BLaER1 (cell line): ENCODE measurements around the gene AJM1.

Experiments
- H3K27ac ChIP-seq: shearing (Covaris generic); formaldehyde crosslinking; 2 replicates; pipeline ENCODE4 v1.8.1; 2022
- H3K27me3 ChIP-seq: shearing (Covaris generic); formaldehyde crosslinking; 2 replicates; pipeline ENCODE4 v1.8.1; 2022
- H3K36me3 ChIP-seq: shearing (Covaris generic); formaldehyde crosslinking; 2 replicates; pipeline ENCODE4 v1.8.1; 2022
- H3K4me1 ChIP-seq: shearing (Covaris generic); formaldehyde crosslinking; 2 replicates; pipeline ENCODE4 v1.8.1; 2022
- H3K4me2 ChIP-seq: shearing (Covaris generic); formaldehyde crosslinking; 2 replicates; pipeline ENCODE4 v1.8.1; 2022
- H3K4me3 ChIP-seq: shearing (Covaris generic); formaldehyde crosslinking; 2 replicates; pipeline ENCODE4 v1.8.1; 2022
- H3K9ac ChIP-seq: shearing (Covaris generic); formaldehyde crosslinking; 2 replicates; pipeline ENCODE4 v1.8.1; 2022
- H3K9me3 ChIP-seq: shearing (Covaris generic); formaldehyde crosslinking; 2 replicates; pipeline ENCODE4 v1.8.1; 2022
- H4K20me1 ChIP-seq: shearing (Covaris generic); formaldehyde crosslinking; 2 replicates; pipeline ENCODE4 v1.8.1; 2022
- Cebpa-rat ChIP-seq: shearing (Covaris generic); IDR thresholded peaks from 2 replicates; pipeline ENCODE4 v1.8.1; 2022

AJM1 gene

GRCh38 chr9:136824496-136825225, 17.6 kb upstream of the AJM1 start:
- TF ChIP-seq Cebpa-rat, result no peak
- Histone ChIP-seq H3K9me3 (no peaks in the 10 kb centered on the region), H4K20me1 (peaks cover 89% of the 10 kb centered on the region), H3K9ac (no peak overlapping the region), H3K4me2 (no peak overlapping the region), H3K27ac (no peak overlapping the region), H3K4me3 (no peak overlapping the region), H3K36me3 (peaks cover 99% of the 10 kb centered on the region), H3K27me3 (no peaks in the 10 kb centered on the region), H3K4me1 (no peaks in the 10 kb centered on the region)

DNA sequence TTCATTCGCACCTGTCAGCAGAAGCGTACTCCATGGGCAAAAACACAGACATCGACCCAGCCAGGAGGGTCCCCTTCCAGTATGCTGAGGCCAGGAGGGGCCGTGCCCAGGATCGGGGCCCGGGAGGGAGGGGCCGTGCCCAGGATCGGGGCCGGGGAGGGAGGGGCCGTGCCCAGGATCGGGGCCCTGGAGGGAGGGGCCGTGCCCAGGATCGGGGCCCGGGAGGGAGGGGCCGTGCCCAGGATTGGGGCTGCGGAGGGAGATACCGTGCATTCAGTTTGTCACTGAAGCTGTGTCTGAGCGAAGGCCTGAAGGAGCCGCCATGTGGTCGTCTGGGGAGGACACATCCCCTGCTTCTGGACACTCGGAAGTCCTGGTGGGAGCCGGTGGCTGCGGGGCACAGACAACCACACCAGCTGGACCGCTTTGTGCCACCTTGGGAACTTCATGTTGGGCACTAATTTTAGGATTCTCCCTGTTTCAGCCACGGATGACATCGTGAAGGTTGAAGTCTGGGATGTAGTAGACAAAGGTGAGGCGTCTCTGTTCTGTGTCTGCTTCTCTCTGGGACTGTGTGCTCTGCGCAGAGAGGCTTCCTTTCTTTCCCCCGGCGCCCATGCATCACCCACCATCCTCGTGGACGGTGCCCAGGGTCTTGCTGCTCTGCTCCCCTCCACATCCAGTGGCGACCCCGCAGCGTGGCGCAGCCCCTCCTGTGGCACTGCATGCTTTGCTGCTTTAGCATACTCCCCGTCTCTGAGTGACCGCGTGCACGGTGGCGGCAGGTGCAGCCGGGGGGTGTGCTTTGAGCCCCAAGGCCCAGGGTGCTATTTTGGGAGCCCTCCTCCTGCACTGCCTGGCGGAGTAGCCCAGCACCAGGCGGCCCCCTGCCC, 16.7 kb upstream of the AJM1 start:
- no peaks in the 10 kb centered on the region for H3K4me1 ChIP-seq
- H3K27me3 ChIP-seq, result no peaks in the 10 kb centered on the region
- H3K9me3 ChIP-seq, result no peaks in the 10 kb centered on the region
- H4K20me1 ChIP-seq, result peaks cover 89% of the 10 kb centered on the region
- peaks cover 99% of the 10 kb centered on the region for H3K36me3 ChIP-seq
- H3K27ac ChIP-seq, result no peak overlapping the region
- no peak overlapping the region for H3K4me2 ChIP-seq
- H3K4me3 ChIP-seq, result no peak overlapping the region
- no peak for TF ChIP-seq Cebpa-rat
- no peak overlapping the region for H3K9ac ChIP-seq

DNA sequence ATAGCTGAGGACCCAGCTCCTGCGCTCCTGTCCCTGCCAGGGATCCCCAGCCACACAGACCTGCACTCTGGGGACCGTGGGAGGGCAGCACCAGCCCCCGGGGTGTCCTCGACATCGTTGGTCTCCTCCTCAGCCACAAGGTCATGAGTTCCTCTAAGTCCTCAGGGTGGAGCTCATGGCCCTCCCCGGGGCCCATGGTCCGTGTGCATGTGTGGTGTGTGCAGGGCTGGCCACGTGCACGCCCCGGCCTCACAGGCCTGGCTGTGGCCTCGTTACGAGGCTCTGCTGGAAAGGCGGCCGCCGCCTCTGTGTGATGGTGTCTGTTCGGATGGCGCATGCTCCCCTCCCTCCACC, 16.1 kb upstream of the AJM1 start:
- no peaks in the 10 kb centered on the region for H3K4me1 ChIP-seq
- no peak overlapping the region for H3K9ac ChIP-seq
- no peak overlapping the region for H3K4me2 ChIP-seq
- no peak for TF ChIP-seq Cebpa-rat
- no peaks in the 10 kb centered on the region for H3K27me3 ChIP-seq
- H3K27ac ChIP-seq, result no peak overlapping the region
- peaks cover 99% of the 10 kb centered on the region for H3K36me3 ChIP-seq
- H3K4me3 ChIP-seq, result no peak overlapping the region
- H4K20me1 ChIP-seq, result peaks cover 89% of the 10 kb centered on the region
- H3K9me3 ChIP-seq, result no peaks in the 10 kb centered on the region

DNA sequence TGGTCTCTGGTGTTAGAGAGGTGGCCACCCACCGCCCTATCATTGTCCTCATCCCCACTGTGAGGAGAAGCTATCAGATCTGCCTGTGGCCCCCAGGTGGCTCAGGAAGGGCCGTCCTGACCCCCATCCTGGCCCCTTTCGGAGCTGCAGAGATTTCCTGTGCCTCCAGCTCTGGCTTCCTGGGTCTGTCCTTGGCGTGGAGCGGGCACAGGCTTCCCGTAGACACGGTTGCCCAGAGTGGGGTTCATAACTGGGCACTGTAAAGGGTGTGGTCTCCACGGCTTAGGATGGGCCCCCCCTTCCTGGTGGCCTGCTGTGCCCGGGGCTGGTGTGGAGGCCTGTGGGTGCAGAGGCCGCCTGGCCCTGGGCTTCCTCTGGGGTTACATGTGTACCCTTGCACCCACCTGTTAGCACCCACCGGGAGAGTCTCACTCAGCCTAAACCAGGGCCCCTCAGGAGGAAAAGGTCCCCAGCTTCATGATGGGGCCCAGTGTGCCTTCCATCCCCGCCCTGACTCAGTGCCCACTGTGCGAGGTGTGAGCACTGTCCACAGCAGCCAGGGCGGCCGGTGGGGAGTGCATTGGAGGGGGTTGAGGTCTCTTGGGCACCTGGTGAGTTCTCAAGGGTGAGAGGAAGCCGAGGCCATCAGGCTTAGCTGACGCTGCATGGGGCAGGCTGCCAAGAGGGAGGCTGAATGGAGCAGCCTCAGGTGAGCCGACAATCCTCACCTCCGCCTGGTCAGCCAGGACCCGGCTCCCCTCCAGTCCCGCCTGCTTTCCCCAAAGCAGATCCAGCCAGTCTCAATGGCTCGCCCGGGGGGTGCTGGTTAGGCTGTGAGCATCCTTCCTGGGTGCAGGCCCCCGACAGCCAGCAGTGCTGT, 15.3 kb upstream of the AJM1 start:
- Histone ChIP-seq H3K4me3 (no peak overlapping the region), H3K4me1 (no peaks in the 10 kb centered on the region), H4K20me1 (peaks cover 89% of the 10 kb centered on the region), H3K36me3 (peaks cover 99% of the 10 kb centered on the region), H3K9me3 (no peaks in the 10 kb centered on the region), H3K9ac (no peak overlapping the region), H3K4me2 (no peak overlapping the region), H3K27me3 (no peaks in the 10 kb centered on the region), H3K27ac (no peak overlapping the region)
- TF ChIP-seq Cebpa-rat, result no peak

- Histone ChIP-seq H3K4me3 (no peak overlapping the region), H3K36me3 (peaks cover 99% of the 10 kb centered on the region), H3K27ac (no peak overlapping the region), H3K9me3 (no peaks in the 10 kb centered on the region), H3K4me2 (no peak overlapping the region), H3K27me3 (no peaks in the 10 kb centered on the region), H3K4me1 (no peaks in the 10 kb centered on the region), H3K9ac (no peak overlapping the region), H4K20me1 (peaks cover 86% of the 10 kb centered on the region)
- TF ChIP-seq Cebpa-rat, result no peak
Observed at GRCh38 chr9:136827794-136828473, 14.3 kb upstream of the AJM1 start.

DNA sequence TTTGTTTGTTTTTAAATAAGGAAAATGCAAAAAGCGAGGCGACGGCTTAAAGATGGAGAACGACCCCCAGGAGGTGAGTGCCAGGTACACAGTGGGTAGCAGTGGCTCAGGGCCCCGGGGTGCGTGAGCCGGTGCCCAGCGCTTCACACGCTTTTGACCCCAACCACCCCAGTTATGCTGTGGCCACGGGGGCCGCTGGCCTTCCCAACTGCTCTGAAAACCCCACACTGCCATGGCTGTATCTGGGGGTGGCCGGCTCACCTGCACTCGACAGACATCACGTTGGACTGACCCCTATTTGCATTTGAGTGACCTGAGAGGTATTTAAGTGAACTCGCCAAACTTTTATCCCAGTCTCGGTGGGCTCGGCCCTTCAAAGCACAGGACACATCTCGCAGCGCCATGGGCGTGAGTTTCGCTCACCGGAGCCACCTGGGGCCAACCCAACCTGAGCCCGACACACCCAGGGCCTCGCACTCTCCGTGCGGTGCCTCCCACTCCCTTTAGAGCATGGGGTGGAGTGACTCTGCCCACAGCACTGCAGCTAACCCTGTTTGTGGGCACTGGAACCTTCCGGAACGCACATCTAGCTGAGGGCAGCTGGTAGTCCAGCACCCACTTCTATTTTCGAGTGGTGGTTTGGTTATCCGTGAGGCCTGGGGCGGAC, 13.7 kb upstream of the AJM1 start:
- H4K20me1 ChIP-seq, result peaks cover 79% of the 10 kb centered on the region
- peaks cover 99% of the 10 kb centered on the region for H3K36me3 ChIP-seq
- no peaks in the 10 kb centered on the region for H3K4me1 ChIP-seq
- H3K27ac ChIP-seq, result no peak overlapping the region
- no peaks in the 10 kb centered on the region for H3K9me3 ChIP-seq
- no peak overlapping the region for H3K9ac ChIP-seq
- H3K4me2 ChIP-seq, result no peak overlapping the region
- H3K4me3 ChIP-seq, result no peak overlapping the region
- no peaks in the 10 kb centered on the region for H3K27me3 ChIP-seq
- no peak for TF ChIP-seq Cebpa-rat

- no peak for TF ChIP-seq Cebpa-rat
- Histone ChIP-seq H3K27ac (no peak overlapping the region), H3K36me3 (peaks cover 99% of the 10 kb centered on the region), H3K9ac (no peak overlapping the region), H3K4me1 (no peaks in the 10 kb centered on the region), H4K20me1 (peaks cover 71% of the 10 kb centered on the region), H3K4me2 (no peak overlapping the region), H3K9me3 (no peaks in the 10 kb centered on the region), H3K4me3 (no peak overlapping the region), H3K27me3 (no peaks in the 10 kb centered on the region)
Observed at GRCh38 chr9:136829412-136829811, 12.9 kb upstream of the AJM1 start.

- Histone ChIP-seq H3K4me3 (no peak overlapping the region), H3K36me3 (peaks cover 97% of the 10 kb centered on the region), H3K4me1 (no peaks in the 10 kb centered on the region), H3K9me3 (no peaks in the 10 kb centered on the region), H3K27me3 (no peaks in the 10 kb centered on the region), H3K9ac (no peak overlapping the region), H4K20me1 (peaks cover 68% of the 10 kb centered on the region), H3K27ac (no peak overlapping the region), H3K4me2 (no peak overlapping the region)
- no peak for TF ChIP-seq Cebpa-rat
Observed at GRCh38 chr9:136829981-136830885, 12.0 kb upstream of the AJM1 start.
